Measurements from ENCODE around the gene PKP4. TPM values are rescaled to one million over a fixed set of nuclear protein-coding genes. Genes with fewer than 3 reads are reported as not detected.

The PKP4 gene
- total RNA-seq, 1 donor from 2014 or later: 25.2 TPM

DNA sequence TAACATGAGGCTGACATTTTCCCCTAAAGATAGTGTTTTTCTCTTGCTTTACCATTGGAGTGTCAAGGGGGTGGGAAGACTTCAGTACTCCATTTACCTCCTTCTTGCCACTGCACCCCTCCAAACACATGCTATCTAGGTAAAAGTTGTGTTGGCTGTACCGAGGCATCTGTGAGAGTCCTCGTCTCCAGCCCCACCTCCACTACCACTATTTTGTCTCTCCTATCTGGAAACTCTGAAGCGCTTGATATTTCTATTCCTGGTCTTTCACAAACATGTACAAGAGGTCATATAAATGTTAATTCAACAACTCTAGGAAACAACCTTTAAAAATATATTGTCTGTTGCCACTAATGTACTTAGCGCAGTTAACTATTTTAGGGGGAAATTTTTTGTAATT is 132.6 kb downstream of the PKP4 start:
- intact Hi-C loops (cut with micrococcal nuclease): no loop called here

DNA sequence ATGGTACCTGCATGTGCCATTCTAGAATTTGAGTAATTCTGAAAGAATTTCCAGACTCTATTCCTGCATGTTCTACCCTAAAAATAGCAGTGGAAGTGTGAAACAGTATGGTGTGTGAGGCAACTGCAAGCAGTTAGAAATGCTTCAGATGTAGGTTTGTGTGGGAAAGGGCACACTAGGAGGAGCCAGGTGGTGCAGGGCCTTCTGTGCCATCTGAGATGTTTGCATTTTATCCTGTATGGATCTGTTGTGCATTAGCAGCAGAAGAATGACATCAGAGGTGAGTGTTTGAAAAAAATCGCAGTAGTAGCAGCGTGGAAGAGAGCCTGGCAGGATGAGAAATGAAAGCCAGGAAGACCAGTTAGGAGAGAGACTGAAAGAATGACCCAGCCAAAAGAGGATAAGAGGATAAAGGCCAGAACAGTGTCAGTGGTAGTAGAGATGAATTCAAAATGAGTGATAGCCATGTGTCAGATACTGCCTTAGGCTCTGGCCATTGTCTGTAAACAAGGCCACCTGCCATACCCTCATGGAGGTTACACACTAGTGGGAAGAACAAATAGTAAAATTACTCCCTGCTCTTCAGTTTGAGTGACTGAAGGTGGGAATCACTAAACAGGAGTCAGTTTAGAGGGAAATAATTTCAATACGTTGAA is 142.2 kb downstream of the PKP4 start:
- intact Hi-C loops (cut with micrococcal nuclease): no loop called here

DNA sequence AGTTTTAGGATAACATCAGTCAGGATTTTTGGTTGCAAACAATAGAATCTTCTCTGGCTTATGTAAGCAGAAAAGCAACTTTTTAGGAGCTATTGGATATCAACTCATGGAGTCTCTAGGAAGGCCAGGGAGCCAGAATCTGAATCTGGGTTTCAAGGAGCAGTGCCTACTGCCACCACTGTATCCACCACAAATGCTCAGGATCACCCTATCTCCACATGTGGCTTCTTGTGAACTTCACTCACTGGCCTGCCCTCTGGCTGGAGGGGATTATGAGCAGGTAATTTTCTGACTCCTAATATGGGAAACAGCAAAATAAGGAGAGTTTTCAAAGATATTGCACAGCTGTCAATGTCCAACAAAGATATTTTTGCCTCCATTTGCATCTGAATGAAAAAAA is 142.9 kb downstream of the PKP4 start:
- intact Hi-C loops (cut with micrococcal nuclease): no loop called here

DNA sequence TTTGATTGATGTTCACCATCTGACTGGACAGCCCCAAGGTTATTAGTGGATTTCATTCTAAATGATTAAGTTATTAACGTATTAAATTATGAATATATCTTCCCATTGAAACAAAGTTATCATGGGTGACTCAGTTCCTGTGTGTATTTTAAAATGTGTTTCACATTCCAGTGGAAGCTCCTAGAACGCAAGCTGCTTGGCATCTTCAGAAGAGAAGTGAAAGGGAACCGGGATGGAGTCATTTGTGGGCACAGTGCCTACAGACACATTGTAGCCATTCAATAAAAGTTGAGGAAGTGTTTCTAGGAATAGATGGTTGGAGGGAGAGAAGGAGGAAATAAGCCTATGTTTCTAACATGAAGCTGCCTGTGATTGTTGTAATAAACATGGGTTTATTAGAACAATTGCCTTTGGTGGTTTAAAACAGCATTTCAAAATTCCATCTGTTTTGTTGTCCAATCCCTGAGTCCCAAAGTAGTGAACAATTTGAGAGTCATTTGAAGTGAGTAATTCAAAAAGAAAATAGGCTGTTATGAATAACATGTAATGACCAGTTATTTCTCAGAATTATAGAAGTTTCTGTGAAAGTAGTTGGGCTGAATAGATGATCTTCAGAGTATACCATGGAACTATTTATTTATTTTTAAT is 143.5 kb downstream of the PKP4 start:
- intact Hi-C loops (cut with micrococcal nuclease): no loop called here

DNA sequence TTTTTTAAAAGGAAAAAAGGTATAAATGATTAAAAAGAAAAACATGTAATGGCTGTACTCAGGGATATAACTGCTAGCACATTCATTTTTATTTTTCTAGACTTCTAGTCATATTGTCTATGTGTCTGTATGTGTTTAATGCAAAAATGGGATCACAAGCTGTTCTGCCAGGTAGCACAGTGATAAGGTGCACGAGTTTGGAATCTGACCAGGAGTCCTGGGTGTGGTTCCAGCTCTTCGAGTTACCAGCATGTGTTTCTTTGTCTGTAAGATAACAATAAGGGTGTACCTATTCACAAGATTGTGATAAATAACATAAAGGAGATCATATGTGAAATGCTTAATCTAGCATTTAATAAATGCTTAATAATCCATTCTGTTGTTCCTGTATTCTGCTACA is 145.3 kb downstream of the PKP4 start:
- intact Hi-C loops (cut with micrococcal nuclease): no loop called here

DNA sequence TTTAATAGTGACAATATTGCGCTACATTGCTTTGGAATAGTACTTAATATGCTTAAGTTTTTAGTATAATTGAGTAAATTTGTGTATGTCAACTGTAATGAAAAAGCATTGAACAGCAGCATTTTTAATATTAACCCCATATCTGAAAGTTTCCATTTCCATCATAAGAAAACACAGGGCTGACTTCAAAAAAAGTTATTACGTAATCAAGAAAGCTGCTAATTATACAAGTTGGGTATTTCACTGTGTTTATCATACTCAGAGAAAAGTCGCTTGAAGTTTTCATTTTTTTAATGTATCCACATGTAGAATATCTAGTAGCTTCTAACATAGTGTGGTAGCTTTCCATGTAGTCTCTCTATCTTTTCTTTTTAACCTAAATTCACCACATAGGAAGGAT is 146.5 kb downstream of the PKP4 start:
- intact Hi-C loops (cut with micrococcal nuclease): no loop called here

DNA sequence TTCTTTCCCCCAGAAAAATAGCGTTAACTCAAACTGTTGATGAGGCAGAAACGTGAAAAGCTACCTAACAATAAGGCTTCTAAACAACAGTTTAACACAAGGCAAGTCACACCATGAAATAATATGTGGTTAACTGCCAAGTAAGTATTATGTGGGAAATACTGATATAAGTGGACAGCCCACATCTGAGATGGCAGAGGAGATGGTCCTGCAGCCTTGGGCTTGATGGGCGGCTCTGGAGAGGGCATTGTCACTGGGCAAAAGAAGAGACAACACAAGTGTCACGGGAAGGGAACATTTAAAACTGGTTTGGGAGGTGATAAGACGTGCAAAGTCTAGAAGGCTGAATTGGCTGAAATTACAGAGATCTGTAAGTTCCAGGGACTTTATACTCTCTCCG is 147.2 kb downstream of the PKP4 start:
- intact Hi-C loops (cut with micrococcal nuclease): no loop called here

DNA sequence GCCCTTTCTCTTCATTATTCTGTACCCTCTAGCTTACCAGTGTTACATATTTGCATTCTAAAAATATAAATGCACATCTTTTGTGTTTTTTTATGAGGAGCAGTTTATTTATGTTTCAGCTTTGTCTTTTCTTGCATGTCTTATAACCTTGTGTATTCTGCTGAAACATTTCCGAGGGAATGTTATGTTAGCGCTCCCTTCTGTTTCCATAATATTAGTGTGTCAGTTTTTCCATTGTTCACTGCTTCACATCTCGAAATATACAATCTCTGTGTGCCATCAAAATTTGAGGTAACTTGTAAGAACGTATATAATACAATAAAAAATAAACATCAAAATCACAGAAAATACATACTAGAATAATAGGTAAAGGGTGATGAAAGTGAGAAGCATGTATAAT is 153.3 kb downstream of the PKP4 start:
- intact Hi-C loops (cut with micrococcal nuclease): no loop called here

DNA sequence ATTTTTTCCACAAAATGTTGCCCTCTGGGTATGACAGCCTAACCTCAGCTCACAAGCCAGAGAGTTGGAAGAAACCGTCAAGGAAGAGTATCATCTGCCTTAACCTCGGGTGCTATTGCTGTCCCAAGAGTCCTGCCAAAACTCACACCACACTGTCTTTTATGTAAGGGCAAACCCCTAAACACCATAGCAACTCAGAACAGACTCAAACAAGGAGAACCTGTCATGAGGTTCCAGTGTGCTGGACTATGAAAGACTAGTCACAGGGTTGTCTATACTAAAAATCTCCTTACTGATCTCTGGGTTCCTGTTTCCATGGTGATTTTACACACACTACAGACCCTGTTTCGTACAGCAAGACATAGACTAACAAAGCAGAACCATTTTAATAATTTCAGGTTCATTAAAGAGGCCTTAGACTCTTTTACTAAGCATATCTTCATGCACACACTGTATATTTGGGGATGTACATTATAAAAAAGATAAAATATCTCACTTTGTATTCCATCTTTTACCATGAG is 159.8 kb downstream of the PKP4 start:
- intact Hi-C loops (cut with micrococcal nuclease): no loop called here

DNA sequence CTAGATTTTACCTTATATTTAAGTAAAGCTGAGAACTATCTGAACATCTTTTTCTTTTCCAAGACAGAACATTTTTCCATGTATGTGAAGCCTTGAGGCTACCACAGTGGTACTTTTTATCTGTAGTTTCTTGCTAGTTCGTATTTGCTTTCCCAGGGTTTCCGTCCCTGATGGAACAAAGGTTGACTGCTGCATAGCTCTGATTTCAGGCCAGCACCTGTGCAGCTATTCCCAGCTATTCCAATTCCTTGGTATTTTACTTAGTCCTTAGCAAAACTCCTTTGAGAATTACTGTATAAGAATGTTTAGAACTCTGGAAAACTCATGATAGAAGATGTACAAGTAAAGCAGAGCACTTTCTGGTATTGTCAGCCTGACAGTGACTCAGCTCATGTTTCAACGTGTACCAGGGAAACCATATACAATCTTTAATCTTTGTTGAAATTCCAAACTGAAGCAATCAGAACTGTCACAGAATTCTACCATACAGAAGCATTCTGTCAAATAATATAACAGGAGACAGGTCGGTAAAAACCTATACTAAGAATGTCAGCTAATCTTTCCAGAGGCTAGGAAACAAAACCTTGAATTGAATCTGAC is 162.2 kb downstream of the PKP4 start:
- intact Hi-C loops (cut with micrococcal nuclease): no loop called here

DNA sequence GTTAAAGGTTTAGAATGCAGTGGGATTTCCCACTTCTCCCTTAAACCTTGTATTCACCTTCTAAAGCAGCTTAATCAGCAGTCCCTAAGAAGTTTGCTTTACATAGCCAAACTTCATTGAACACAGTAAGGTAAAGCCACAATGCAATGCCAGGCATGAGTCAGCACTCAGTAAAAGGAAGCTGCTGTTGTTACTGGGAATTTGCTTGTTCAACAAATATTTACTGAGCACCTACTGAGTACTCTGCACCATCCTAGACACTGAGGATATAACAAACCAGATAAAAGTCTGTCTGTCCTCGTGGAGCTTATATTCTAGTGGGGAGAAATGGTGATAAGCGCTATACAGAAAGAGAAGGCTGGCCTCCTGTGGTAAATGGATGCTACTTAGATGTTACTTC is 162.7 kb downstream of the PKP4 start:
- intact Hi-C loops (cut with micrococcal nuclease): no loop called here

DNA sequence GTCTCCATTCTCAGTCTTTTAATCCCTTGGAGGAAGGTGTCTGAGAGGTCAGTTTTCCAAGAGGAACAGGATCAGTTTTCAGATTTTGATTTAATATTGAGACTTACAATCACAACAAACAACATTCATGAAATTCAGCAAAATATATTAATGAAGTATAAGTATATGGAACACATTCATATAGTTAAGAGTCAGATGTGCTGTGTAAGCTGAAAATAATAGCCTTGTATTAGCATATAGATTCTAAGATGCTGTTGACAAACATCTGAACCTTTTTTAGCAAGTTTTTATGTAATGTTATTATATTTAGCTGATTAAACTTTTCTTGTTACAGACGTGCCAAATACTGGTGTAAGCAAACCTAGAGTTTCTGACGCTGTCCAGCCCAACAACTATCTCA is 163.9 kb downstream of the PKP4 start:
- intact Hi-C loops (cut with micrococcal nuclease): no loop called here

DNA sequence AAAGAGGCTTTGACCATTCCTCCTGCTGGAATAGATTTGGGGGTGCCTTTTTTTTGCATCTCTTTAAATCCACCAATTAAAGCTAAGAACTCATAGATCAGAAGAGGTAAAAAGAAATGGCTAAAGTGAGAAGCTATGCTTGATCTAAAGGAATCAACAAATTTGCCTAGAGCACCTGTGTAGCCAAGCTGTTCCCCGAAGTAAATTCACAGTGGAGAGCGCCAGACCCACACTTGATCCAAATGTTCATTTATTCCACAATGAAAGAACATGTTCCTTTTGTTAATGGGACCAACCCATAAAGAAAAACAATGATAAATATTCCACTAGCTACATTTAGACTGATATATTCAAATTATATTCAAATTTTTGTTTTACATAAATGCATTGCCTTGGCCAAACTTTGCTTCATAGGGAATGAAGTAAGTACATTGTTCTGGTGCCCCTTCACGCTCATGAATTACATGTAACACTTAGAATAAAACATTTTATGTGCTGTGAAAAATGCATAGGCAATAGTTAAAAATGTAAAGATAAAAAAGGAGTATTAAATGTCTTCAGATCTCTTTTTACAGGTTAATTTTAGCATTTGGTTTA is 167.4 kb downstream of the PKP4 start:
- intact Hi-C loops (cut with micrococcal nuclease): no loop called here

DNA sequence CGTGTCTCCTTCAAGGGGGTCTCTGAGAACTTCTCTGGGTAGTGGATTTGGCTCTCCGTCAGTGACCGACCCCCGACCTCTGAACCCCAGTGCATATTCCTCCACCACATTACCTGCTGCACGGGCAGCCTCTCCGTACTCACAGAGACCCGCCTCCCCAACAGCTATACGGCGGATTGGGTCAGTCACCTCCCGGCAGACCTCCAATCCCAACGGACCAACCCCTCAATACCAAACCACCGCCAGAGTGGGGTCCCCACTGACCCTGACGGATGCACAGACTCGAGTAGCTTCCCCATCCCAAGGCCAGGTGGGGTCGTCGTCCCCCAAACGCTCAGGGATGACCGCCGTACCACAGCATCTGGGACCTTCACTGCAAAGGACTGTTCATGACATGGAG is 168.2 kb downstream of the PKP4 start:
- intact Hi-C loops (cut with micrococcal nuclease): no loop called here

DNA sequence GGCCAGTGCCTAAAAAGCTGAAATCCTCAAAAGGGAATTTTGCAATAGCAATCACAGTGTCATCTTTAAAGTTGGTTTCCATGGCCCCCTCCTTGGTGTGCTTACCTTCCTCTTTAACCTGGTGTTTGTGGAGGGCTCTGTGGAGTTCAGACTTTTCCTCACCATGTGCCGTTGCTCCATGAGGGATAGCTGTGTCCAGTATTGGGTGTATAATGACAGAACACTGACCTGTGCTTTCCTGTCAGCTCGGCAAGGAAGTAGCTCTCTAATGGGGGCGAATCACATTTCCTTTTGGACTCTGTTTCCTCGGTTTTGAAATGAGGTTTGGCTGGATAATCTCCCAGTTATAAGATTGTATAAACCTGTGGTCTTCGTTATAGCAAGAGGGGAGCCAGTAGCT is 172.4 kb downstream of the PKP4 start:
- intact Hi-C loops (cut with micrococcal nuclease): no loop called here

DNA sequence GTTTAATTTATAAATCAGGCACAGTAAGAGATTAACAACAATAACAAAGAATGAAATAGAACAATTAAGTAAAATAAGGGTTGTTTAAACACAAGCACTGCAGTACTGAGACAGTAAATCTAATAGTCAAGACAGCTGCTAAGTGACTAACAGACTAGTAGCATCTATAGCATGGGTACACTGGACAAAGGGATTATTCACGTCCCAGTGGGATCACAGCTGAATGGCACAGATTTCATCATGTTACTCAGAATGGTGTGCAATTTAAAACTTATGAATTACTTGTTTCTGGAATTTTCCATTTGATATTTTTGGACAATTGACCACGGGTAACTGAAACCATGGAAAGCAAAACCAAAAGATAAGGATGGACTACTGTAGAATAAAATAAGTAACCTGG is 176.5 kb downstream of the PKP4 start:
- intact Hi-C loops (cut with micrococcal nuclease): no loop called here

DNA sequence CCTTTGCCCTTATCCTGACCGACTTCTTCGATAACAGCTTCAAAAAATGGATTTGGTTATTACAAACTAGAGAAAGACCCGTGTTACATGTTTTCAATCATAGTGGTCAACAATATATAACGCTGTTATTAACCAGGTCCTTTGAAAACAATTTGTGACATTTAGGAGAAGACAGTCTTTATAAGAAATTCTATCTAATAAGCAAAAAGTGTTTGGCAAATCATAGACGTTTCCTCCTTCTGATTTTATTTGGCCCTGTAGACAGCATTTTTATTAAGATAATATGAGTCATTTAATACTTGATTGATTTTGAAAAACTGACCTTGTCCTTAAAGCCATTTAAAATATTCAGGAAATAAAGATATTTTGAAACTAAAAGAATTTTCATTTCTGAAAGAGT is 177.9 kb downstream of the PKP4 start:
- intact Hi-C loops (cut with micrococcal nuclease): no loop called here

DNA sequence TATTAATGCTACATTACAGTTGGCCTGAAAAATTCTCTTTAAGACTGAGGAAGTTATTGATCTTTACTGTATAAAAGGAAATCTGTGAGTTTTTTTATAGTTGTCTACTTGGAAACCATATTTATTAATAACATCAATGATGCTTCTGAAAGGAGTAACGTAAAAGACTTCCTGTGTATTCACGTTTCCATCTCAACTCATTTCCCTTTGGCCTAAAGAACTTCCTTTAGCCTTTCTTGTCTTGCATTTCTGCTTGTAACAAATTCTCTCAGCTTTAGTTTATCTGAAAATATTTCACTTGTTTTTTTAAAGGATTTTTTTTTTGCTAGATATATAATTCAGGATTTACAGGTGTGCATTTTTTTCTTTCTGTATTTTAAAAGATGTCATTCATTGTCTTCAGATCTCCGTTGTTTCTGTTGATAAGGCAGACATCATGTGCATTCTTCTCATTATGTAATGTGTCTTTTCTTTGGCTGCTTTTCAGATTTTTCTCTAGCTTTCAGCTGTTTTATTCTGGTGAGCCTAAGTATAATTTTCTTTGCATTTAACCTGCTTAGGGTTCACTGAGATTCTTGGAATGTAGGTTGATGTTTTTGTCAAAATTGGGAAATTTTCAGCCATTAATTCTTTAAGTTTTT is 179.3 kb downstream of the PKP4 start:
- intact Hi-C loops (cut with micrococcal nuclease): no loop called here

DNA sequence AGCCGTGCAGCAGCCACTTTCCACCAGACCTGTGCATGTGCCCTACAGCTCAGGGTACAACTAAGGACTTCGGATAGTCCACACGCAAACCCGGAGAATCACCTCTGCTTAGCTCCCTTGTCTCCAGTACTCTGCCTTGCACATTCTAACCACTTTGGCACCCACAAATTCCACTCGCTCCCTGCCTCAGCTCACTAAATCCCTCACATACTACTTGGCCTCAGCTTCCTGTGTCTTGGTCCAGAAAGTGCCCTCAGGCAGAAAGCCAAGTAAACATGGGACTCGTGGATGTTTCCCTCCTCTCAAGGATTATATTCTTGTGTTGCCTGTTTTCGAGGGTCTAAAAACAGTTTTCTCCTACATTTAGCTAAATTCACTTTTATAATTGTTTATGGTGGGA is 180.6 kb downstream of the PKP4 start:
- intact Hi-C loops (cut with micrococcal nuclease): no loop called here

DNA sequence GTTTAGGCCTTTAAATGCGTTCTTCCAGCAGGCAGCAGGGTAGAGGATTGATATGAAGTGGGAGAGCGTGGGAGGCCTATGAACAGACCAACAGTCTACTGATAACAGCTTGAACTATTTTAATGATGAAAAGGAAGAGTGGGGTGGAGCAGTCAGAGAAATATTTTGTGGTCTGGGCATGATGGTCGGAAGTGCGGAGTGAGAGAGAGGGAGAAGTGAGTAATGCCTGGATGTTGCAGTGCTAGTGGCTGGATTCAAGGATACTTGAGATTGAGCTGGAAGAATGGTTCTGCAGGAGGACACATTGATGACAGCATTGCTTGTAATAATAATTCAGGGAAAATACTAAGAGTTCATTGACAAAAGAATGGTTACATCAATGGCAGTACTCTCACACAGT is 187.4 kb downstream of the PKP4 start:
- intact Hi-C loops (cut with micrococcal nuclease): no loop called here

DNA sequence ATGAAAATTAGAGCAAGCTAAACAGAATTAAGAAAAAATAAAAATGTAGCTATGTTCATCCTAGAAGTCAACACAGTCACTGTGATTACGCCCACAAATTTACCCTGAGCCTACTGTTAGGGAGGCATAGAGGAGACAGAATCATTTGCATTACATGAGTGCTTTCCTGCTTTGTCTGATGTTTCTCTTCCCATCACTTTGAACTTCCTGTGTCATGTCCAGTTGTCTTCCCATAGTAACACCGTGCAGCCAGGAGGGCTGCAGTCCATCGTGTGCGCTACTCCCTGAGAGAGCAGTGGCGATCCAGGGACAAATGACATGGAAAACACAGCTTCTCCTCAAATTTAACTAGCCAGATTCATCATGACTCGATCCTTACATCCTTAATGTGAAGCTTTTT is 188.5 kb downstream of the PKP4 start:
- intact Hi-C loops (cut with micrococcal nuclease): no loop called here

Measured in T-helper 1 cell treated with Interleukin-12 subunit alpha and Interleukin-12 subunit beta and Interleukin-4 antibody, amounts not matched to agents 30 ng/mL and 1 ng/mL, for 36 hours (primary cell).